ENCODE results near the gene RPGR. TPM values are rescaled to one million over a fixed set of nuclear protein-coding genes. Genes with fewer than 3 reads are reported as not detected.

RPGR gene
- total RNA-seq, 1 experiment from 2014 or later, result 10.4 TPM

GRCh38 chrX:38315186-38315585 is 12.1 kb downstream of the RPGR start (continued):
- TF ChIP-seq CTCF (IDR thresholded peaks at IDR 0.05 in 2 of 3, conservative IDR thresholded peaks at IDR 0.05 in 1 of 3; ENCODE audit: borderline replicate concordance in 1 of 3, insufficient read depth in 1 of 3, low read depth in 2 of 3, low read length in 2 of 3), result no peak

DNA sequence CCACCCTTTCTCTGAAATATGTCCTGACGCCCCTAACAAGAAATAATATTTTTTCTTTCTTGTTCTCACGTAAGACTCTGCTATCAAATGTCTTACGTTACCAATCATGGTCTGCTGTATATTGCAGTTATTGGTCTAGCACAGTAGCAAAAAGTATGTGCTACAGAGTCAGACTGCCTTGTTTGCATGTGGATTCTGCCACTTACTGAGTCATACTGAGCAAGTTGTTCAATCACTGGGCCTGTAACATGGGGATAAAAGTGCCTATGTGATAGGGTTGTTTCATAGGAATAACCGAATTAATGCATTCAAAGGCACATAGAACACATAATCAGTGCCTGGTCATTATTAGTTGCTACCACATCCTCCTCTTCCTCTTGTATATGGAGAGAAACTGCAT is 14.1 kb downstream of the RPGR start:
- Histone ChIP-seq H3K27ac (ENCODE audit: low read depth, low read length) (no peak overlapping the region), H3K36me3 (ENCODE audit: control insufficient read depth in 1 of 2, insufficient read depth in 2 of 2, low read length in 2 of 2) (no peaks in the 10 kb centered on the region), H3K27me3 (ENCODE audit: insufficient read depth, low read length) (no peaks in the 10 kb centered on the region), H4K20me1 (ENCODE audit: insufficient read depth) (no peaks in the 10 kb centered on the region), H3K9me3 (ENCODE audit: control insufficient read depth in 1 of 2, insufficient read depth in 1 of 2, low read depth in 1 of 2, low read length in 2 of 2) (no peaks in the 10 kb centered on the region), H3K9ac (ENCODE audit: low read length) (no peak overlapping the region), H3K79me2 (ENCODE audit: insufficient read depth, low read length) (no peaks in the 10 kb centered on the region), H3K4me1 (ENCODE audit: control insufficient read depth in 1 of 2, insufficient read depth in 2 of 2, low read length in 2 of 2) (peaks cover 0 to 21% of the 10 kb centered on the region in 2 experiments; a peak in 2 of 4 replicates), H3K9me2 (ENCODE audit: insufficient read depth) (no peaks in the 10 kb centered on the region), H2AFZ (ENCODE audit: low read depth, low read length, poor library complexity, severe bottlenecking) (no peak overlapping the region), H3K4me2 (ENCODE audit: low read length) (peak overlapping the region; percentile 54), H3K4me3 (replicated peaks in 1 of 2; ENCODE audit: low read depth in 1 of 2, low read length in 2 of 2) (no peak overlapping the region)
- no TSS peak for BruUV-seq (replicated peaks)
- POLR2A ChIA-PET, result no interaction called here
- RAD21 ChIA-PET (ENCODE audit: low non-redundant PET in 1 of 2, low total read pairs in 2 of 2, uncharacterized antibody in 2 of 2, unreplicated experiment in 2 of 2), result no interaction called here
- TF ChIP-seq, protein P1, sequence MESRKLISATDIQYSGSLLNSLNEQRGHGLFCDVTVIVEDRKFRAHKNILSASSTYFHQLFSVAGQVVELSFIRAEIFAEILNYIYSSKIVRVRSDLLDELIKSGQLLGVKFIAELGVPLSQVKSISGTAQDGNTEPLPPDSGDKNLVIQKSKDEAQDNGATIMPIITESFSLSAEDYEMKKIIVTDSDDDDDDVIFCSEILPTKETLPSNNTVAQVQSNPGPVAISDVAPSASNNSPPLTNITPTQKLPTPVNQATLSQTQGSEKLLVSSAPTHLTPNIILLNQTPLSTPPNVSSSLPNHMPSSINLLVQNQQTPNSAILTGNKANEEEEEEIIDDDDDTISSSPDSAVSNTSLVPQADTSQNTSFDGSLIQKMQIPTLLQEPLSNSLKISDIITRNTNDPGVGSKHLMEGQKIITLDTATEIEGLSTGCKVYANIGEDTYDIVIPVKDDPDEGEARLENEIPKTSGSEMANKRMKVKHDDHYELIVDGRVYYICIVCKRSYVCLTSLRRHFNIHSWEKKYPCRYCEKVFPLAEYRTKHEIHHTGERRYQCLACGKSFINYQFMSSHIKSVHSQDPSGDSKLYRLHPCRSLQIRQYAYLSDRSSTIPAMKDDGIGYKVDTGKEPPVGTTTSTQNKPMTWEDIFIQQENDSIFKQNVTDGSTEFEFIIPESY (IDR thresholded peaks at IDR 0.05; ENCODE audit: extremely low read depth, insufficient replicate concordance, low read length), result no peak
- TF ChIP-seq EGR1 (IDR thresholded peaks at IDR 0.05; ENCODE audit: low read depth) (no peak), SP1 (IDR thresholded peaks at IDR 0.05; ENCODE audit: low read depth) (no peak), SRF (IDR thresholded peaks at IDR 0.05; ENCODE audit: low read depth) (no peak), EZH2 (IDR thresholded peaks at IDR 0.05) (no peak), SIN3A (IDR thresholded peaks at IDR 0.05; ENCODE audit: low read depth) (no peak), ZNF274 (IDR thresholded peaks at IDR 0.05; ENCODE audit: low read depth, low read length) (no peak), YY1 (IDR thresholded peaks at IDR 0.05; ENCODE audit: extremely low read depth, insufficient replicate concordance, low read depth, low read length) (no peak)
- TF ChIP-seq, protein P2, sequence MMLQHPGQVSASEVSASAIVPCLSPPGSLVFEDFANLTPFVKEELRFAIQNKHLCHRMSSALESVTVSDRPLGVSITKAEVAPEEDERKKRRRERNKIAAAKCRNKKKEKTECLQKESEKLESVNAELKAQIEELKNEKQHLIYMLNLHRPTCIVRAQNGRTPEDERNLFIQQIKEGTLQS (IDR thresholded peaks at IDR 0.05), result no peak
- ATAC-seq (no peak), DNase-seq (ENCODE audit: low read depth, low spot score) (no peak)
- CTCF ChIA-PET, result no interaction called here
- intact Hi-C loops (cut with micrococcal nuclease), result no loop called here
